ENCODE results near the gene ARPP21.
"Not testable (repeated sequence)": the region's sequence is repeated elsewhere in the genome, so short reads cannot be mapped to it uniquely, and the experiment has no call there.

ARPP21 gene

DNA sequence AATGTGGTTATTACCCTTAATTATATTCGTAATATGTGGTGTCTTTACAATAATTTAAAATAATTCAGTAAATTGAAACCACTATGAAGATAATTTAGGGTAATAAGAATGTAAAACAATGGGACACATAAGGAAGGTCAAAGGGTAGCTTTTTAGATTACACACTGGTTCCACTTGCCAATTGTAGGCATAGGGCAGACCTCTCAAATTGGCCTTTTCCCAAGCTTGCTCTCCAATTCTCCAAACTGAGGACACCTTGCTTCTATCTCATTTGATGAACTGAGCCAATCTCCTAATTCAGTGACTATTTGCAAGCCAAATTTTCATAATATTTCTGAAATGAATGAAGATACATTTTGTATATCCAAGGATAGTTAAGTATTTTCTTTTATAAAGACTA lies 151.4 kb downstream of the ARPP21 start:
- Histone ChIP-seq H3K79me2 (ENCODE audit: control insufficient read depth, low read length) (no peaks in the 10 kb centered on the region), H3K4me3 (ENCODE audit: low read length) (no peak overlapping the region), H3K27ac (ENCODE audit: low read depth, low read length) (no peak overlapping the region), H3K9me2 (replicated peaks; ENCODE audit: control insufficient read depth, low read length) (no peaks in the 10 kb centered on the region), H3F3A (ENCODE audit: control insufficient read depth, insufficient read depth) (no peaks in the 10 kb centered on the region), H3K9me3 (ENCODE audit: control insufficient read depth, insufficient read depth, low read length) (no peaks in the 10 kb centered on the region), H3K36me3 (ENCODE audit: control insufficient read depth, low read length) (no peaks in the 10 kb centered on the region), H3K27me3 (ENCODE audit: control insufficient read depth, low read length) (no peaks in the 10 kb centered on the region), H4K20me1 (ENCODE audit: control insufficient read depth, insufficient read depth, low read depth, low read length) (no peaks in the 10 kb centered on the region), H3K4me1 (ENCODE audit: control insufficient read depth, low read length) (no peaks in the 10 kb centered on the region), H3K4me2 (ENCODE audit: low read length) (no peak overlapping the region)
- TF ChIP-seq, protein P1, sequence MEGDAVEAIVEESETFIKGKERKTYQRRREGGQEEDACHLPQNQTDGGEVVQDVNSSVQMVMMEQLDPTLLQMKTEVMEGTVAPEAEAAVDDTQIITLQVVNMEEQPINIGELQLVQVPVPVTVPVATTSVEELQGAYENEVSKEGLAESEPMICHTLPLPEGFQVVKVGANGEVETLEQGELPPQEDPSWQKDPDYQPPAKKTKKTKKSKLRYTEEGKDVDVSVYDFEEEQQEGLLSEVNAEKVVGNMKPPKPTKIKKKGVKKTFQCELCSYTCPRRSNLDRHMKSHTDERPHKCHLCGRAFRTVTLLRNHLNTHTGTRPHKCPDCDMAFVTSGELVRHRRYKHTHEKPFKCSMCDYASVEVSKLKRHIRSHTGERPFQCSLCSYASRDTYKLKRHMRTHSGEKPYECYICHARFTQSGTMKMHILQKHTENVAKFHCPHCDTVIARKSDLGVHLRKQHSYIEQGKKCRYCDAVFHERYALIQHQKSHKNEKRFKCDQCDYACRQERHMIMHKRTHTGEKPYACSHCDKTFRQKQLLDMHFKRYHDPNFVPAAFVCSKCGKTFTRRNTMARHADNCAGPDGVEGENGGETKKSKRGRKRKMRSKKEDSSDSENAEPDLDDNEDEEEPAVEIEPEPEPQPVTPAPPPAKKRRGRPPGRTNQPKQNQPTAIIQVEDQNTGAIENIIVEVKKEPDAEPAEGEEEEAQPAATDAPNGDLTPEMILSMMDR (IDR thresholded peaks at IDR 0.05; ENCODE audit: low read depth, low read length, poor library complexity, severe bottlenecking) = no peak

DNA sequence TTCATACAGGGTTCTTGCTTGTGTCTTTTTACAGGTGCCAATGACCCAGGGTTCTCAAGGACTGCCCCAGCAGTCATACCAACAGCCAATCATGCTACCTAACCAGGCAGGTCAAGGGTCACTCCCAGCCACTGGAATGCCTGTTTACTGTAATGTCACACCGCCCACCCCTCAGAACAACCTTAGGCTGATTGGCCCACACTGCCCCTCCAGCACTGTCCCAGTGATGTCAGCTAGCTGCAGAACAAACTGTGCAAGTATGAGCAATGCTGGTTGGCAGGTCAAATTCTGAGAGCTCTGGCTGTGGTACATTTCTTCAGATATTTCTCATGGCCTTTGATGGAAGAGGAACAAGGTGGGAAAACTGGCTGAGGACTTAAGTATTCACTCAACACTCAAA lies 154.3 kb downstream of the ARPP21 start:
- Histone ChIP-seq H4K20me1 (ENCODE audit: control insufficient read depth, insufficient read depth, low read depth, low read length) (no peaks in the 10 kb centered on the region), H3K27ac (ENCODE audit: low read depth, low read length) (no peak overlapping the region), H3K4me2 (ENCODE audit: low read length) (no peak overlapping the region), H3K27me3 (ENCODE audit: control insufficient read depth, low read length) (no peaks in the 10 kb centered on the region), H3K79me2 (ENCODE audit: control insufficient read depth, low read length) (no peaks in the 10 kb centered on the region), H3K4me1 (ENCODE audit: control insufficient read depth, low read length) (no peaks in the 10 kb centered on the region), H3K9me2 (replicated peaks; ENCODE audit: control insufficient read depth, low read length) (no peaks in the 10 kb centered on the region), H3K9me3 (ENCODE audit: control insufficient read depth, insufficient read depth, low read length) (no peaks in the 10 kb centered on the region), H3F3A (ENCODE audit: control insufficient read depth, insufficient read depth) (no peaks in the 10 kb centered on the region), H3K36me3 (ENCODE audit: control insufficient read depth, low read length) (no peaks in the 10 kb centered on the region), H3K4me3 (ENCODE audit: low read length) (no peak overlapping the region)
- TF ChIP-seq, protein P1 (IDR thresholded peaks at IDR 0.05; ENCODE audit: low read depth, low read length, poor library complexity, severe bottlenecking) = no peak
- no peak for TF ChIP-seq EZH2phosphoT487 (IDR thresholded peaks at IDR 0.05; ENCODE audit: borderline replicate concordance, low read length)

DNA sequence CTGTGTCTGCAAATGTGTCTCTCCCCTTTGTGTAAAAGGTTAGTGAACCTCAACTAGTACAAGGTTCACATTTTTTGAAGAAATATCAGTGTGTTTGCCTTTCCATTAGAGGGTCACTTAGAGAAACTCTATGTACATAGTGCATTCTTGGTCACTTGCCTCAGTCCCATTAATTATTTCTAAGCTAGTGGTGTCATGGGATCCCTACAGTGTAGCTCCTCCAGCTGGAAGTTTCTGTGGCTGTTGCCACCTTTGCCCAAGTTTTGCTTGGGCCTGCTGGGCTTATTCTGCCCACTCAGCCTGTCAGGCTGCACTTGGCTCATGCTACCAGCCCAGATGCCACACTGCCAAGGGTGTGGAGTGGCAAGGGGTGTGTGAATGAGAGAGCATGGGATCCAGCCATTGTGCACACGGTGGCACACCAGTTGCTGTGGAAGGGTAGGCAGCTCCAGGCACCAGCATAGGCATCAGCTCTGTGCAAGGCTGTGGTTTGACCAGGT lies 161.7 kb downstream of the ARPP21 start:
- H3K9me3 ChIP-seq (ENCODE audit: control insufficient read depth, insufficient read depth, low read length) = no peaks in the 10 kb centered on the region
- H3K27ac ChIP-seq (ENCODE audit: low read depth, low read length) = no peak overlapping the region
- no peak overlapping the region for H3K4me2 ChIP-seq (ENCODE audit: low read length)
- no peaks in the 10 kb centered on the region for H3K79me2 ChIP-seq (ENCODE audit: control insufficient read depth, low read length)
- no peaks in the 10 kb centered on the region for H3F3A ChIP-seq (ENCODE audit: control insufficient read depth, insufficient read depth)
- no peaks in the 10 kb centered on the region for H3K9me2 ChIP-seq (replicated peaks; ENCODE audit: control insufficient read depth, low read length)
- TF ChIP-seq, protein P1 (IDR thresholded peaks at IDR 0.05; ENCODE audit: low read depth, low read length, poor library complexity, severe bottlenecking) = no peak
- no peak for TF ChIP-seq EZH2phosphoT487 (IDR thresholded peaks at IDR 0.05; ENCODE audit: borderline replicate concordance, low read length)
- no peak overlapping the region for H3K4me3 ChIP-seq (ENCODE audit: low read length)
- no peaks in the 10 kb centered on the region for H3K27me3 ChIP-seq (ENCODE audit: control insufficient read depth, low read length)
- no peaks in the 10 kb centered on the region for H4K20me1 ChIP-seq (ENCODE audit: control insufficient read depth, insufficient read depth, low read depth, low read length)
- H3K4me1 ChIP-seq (ENCODE audit: control insufficient read depth, low read length) = no peaks in the 10 kb centered on the region
- H3K36me3 ChIP-seq (ENCODE audit: control insufficient read depth, low read length) = no peaks in the 10 kb centered on the region

DNA sequence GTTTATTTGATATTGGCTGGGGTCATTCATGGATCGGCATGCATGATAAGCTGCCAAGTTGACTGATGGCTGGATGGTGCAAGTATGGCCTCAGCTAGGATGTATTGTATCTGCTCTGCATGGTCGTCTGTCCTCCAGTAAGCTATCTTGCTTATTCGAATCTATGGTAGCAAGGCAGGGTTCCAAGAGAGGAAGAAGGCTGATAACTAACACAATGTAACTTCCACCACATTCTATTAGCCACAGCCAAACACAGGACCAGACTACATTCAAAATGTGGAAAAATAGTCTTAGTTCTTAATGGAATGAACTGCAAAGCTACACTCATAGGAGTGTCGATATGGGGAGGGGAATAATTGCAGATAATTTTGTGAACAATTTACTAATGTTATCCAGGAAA lies 175.2 kb downstream of the ARPP21 start:
- Histone ChIP-seq H3K27me3 (ENCODE audit: control insufficient read depth, low read length) (no peaks in the 10 kb centered on the region), H4K20me1 (ENCODE audit: control insufficient read depth, insufficient read depth, low read depth, low read length) (no peaks in the 10 kb centered on the region), H3K9me3 (ENCODE audit: control insufficient read depth, insufficient read depth, low read length) (no peaks in the 10 kb centered on the region), H3F3A (ENCODE audit: control insufficient read depth, insufficient read depth) (no peaks in the 10 kb centered on the region), H3K27ac (ENCODE audit: low read depth, low read length) (no peak overlapping the region), H3K4me3 (ENCODE audit: low read length) (no peak overlapping the region), H3K4me1 (ENCODE audit: control insufficient read depth, low read length) (no peaks in the 10 kb centered on the region), H3K36me3 (ENCODE audit: control insufficient read depth, low read length) (no peaks in the 10 kb centered on the region), H3K4me2 (ENCODE audit: low read length) (no peak overlapping the region), H3K79me2 (ENCODE audit: control insufficient read depth, low read length) (no peaks in the 10 kb centered on the region), H3K9me2 (replicated peaks; ENCODE audit: control insufficient read depth, low read length) (no peaks in the 10 kb centered on the region)
- TF ChIP-seq EZH2phosphoT487 (IDR thresholded peaks at IDR 0.05; ENCODE audit: borderline replicate concordance, low read length) = no peak
- TF ChIP-seq, protein P1 (IDR thresholded peaks at IDR 0.05; ENCODE audit: low read depth, low read length, poor library complexity, severe bottlenecking) = no peak

DNA sequence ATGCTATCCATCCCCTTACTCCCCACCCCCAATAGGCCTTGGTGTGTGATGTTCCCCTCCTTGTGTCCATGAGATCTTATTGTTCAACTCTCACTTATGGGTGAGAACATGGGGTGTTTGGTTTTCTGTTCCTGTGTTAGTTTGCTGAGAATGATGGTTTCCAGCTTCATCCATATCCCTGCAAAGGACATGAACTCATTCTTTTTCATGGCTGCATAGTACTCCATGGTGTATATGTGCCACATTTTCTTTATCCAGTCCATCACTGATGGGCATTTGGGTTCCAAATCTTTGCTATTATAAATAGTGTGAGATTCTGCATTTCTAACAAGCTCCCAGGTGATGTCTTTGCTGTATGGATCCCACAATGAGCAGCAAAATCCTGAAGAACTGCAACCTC lies 176.5 kb downstream of the ARPP21 start:
- H4K20me1 ChIP-seq (ENCODE audit: control insufficient read depth, insufficient read depth, low read depth, low read length); H3F3A ChIP-seq (ENCODE audit: control insufficient read depth, insufficient read depth); H3K4me1 ChIP-seq (ENCODE audit: control insufficient read depth, low read length); H3K79me2 ChIP-seq (ENCODE audit: control insufficient read depth, low read length); H3K27ac ChIP-seq (ENCODE audit: low read depth, low read length); H3K4me3 ChIP-seq (ENCODE audit: low read length); H3K9me2 ChIP-seq (replicated peaks; ENCODE audit: control insufficient read depth, low read length); H3K36me3 ChIP-seq (ENCODE audit: control insufficient read depth, low read length); H3K27me3 ChIP-seq (ENCODE audit: control insufficient read depth, low read length); H3K4me2 ChIP-seq (ENCODE audit: low read length); H3K9me3 ChIP-seq (ENCODE audit: control insufficient read depth, insufficient read depth, low read length): not testable (repeated sequence)

Measured in DOHH2 (cell line).